SK-N-SH treated with all-trans-retinoic acid at 6 μM for 48 hours (cell line): ENCODE results near the gene LRMDA.

Source experiments
- ARNTL ChIP-seq: fragments of 450-650 bp; formaldehyde crosslinking; IDR thresholded peaks from 2 replicates; pipeline ENCODE4 v1.5.0; 2020; ENCODE audit warnings: low read depth, mild to moderate bottlenecking, moderate library complexity, borderline replicate concordance
- BACH2 ChIP-seq: fragments of 250-450 bp; sonication (Bioruptor Pico); IDR thresholded peaks from 2 replicates; pipeline ENCODE4 v1.9.0; 2021; ENCODE audit warnings: mild to moderate bottlenecking, borderline replicate concordance
- GLIS3 ChIP-seq: fragments of 250-450 bp; sonication (Bioruptor Pico); IDR thresholded peaks from 2 replicates; pipeline ENCODE4 v1.5.0; 2020; ENCODE audit warnings: mild to moderate bottlenecking, moderate library complexity
- ISL1 ChIP-seq: fragments of 250-450 bp; sonication (Bioruptor Pico); IDR thresholded peaks from 2 replicates; pipeline ENCODE4 v2.1.2; 2022; ENCODE audit warnings: mild to moderate bottlenecking, moderate library complexity
- OSR1 ChIP-seq: fragments of 250-450 bp; sonication (Bioruptor Pico); IDR thresholded peaks from 2 replicates; pipeline ENCODE4 v1.8.0; 2022; ENCODE audit warnings: moderate library complexity, mild to moderate bottlenecking, inconsistent platforms
- RARB ChIP-seq: fragments of 250-450 bp; sonication (Bioruptor Pico); IDR thresholded peaks from 2 replicates; pipeline ENCODE4 v1.8.0; 2021; ENCODE audit warnings: mild to moderate bottlenecking, moderate library complexity
- TOX ChIP-seq: fragments of 250-450 bp; sonication (Bioruptor Pico); IDR thresholded peaks from 2 replicates; pipeline ENCODE4 v1.8.0; 2021; ENCODE audit warnings: mild to moderate bottlenecking, moderate library complexity, borderline replicate concordance
- ZFP3 ChIP-seq: fragments of 250-450 bp; sonication (Bioruptor Pico); IDR thresholded peaks from 2 replicates; pipeline ENCODE4 v1.5.0; 2020; ENCODE audit warnings: mild to moderate bottlenecking, moderate library complexity
- ZNF565 ChIP-seq: fragments of 450-650 bp; formaldehyde crosslinking; conservative IDR thresholded peaks from 2 replicates; pipeline ENCODE4 v1.5.0; 2020; ENCODE audit warnings: low read depth, mild to moderate bottlenecking, moderate library complexity

GRCh38 chr10:75546004-75546403, 114.6 kb downstream of the LRMDA start:
- no peak for TF ChIP-seq GLIS3
- no peak for TF ChIP-seq TOX (CRISPR knock-in tag)
- TF ChIP-seq ARNTL (CRISPR knock-in tag), result no peak
- TF ChIP-seq OSR1, result no peak
- no peak for TF ChIP-seq ISL1 (CRISPR knock-in tag)
- TF ChIP-seq ZFP3 (CRISPR knock-in tag), result no peak
- TF ChIP-seq RARB, result no peak
- no peak for TF ChIP-seq BACH2
- TF ChIP-seq ZNF565 (CRISPR knock-in tag), result no peak
